Measurements from ENCODE around the gene FOXP1.

- TF ChIP-seq ARNTL (CRISPR knock-in tag; IDR thresholded peaks at IDR 0.05; ENCODE audit: borderline replicate concordance, low read depth) (no peak), CSDC2 (CRISPR knock-in tag; IDR thresholded peaks at IDR 0.05) (no peak), TOX (CRISPR knock-in tag; IDR thresholded peaks at IDR 0.05; ENCODE audit: borderline replicate concordance) (no peak), TCF4 (CRISPR knock-in tag; IDR thresholded peaks at IDR 0.05; ENCODE audit: borderline replicate concordance) (no peak)
- TF ChIP-seq, protein P1, sequence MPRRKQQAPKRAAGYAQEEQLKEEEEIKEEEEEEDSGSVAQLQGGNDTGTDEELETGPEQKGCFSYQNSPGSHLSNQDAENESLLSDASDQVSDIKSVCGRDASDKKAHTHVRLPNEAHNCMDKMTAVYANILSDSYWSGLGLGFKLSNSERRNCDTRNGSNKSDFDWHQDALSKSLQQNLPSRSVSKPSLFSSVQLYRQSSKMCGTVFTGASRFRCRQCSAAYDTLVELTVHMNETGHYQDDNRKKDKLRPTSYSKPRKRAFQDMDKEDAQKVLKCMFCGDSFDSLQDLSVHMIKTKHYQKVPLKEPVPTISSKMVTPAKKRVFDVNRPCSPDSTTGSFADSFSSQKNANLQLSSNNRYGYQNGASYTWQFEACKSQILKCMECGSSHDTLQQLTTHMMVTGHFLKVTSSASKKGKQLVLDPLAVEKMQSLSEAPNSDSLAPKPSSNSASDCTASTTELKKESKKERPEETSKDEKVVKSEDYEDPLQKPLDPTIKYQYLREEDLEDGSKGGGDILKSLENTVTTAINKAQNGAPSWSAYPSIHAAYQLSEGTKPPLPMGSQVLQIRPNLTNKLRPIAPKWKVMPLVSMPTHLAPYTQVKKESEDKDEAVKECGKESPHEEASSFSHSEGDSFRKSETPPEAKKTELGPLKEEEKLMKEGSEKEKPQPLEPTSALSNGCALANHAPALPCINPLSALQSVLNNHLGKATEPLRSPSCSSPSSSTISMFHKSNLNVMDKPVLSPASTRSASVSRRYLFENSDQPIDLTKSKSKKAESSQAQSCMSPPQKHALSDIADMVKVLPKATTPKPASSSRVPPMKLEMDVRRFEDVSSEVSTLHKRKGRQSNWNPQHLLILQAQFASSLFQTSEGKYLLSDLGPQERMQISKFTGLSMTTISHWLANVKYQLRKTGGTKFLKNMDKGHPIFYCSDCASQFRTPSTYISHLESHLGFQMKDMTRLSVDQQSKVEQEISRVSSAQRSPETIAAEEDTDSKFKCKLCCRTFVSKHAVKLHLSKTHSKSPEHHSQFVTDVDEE (CRISPR knock-in tag; IDR thresholded peaks at IDR 0.05): no peak
- TF ChIP-seq, protein P2, sequence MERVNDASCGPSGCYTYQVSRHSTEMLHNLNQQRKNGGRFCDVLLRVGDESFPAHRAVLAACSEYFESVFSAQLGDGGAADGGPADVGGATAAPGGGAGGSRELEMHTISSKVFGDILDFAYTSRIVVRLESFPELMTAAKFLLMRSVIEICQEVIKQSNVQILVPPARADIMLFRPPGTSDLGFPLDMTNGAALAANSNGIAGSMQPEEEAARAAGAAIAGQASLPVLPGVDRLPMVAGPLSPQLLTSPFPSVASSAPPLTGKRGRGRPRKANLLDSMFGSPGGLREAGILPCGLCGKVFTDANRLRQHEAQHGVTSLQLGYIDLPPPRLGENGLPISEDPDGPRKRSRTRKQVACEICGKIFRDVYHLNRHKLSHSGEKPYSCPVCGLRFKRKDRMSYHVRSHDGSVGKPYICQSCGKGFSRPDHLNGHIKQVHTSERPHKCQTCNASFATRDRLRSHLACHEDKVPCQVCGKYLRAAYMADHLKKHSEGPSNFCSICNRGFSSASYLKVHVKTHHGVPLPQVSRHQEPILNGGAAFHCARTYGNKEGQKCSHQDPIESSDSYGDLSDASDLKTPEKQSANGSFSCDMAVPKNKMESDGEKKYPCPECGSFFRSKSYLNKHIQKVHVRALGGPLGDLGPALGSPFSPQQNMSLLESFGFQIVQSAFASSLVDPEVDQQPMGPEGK (CRISPR knock-in tag; IDR thresholded peaks at IDR 0.05; ENCODE audit: borderline replicate concordance): no peak
These were observed 67.7 kb downstream of the FOXP1 start for GRCh38 chr3:71515636-71516365.

Data from SK-N-SH treated with all-trans-retinoic acid at 6 μM for 48 hours (cell line).